HG02981 (cell line): Measurements from ENCODE around the gene SV2B.

Experiments
- ATAC-seq: cut with Tn5 transposase; IDR thresholded peaks from one replicate; pipeline ENCODE4 v1.9.1; 2021; ENCODE audit warnings: mild to moderate bottlenecking, moderate library complexity; ENCODE audit not compliant: unreplicated experiment

The SV2B gene

GRCh38 chr15:91101608-91101920 is 1.5 kb downstream of the SV2B start:
- no peak for ATAC-seq

- no peak for ATAC-seq
Observed at GRCh38 chr15:91102546-91103330, 2.7 kb downstream of the SV2B start.

GRCh38 chr15:91104111-91104510 is 4.1 kb downstream of the SV2B start:
- no peak for ATAC-seq

- no peak for ATAC-seq
Observed at GRCh38 chr15:91108421-91108820, 8.4 kb downstream of the SV2B start.

- no peak for ATAC-seq
Observed at GRCh38 chr15:91109885-91110284, 9.8 kb downstream of the SV2B start.

- ATAC-seq: no peak
Observed at GRCh38 chr15:91110407-91110806, 10.3 kb downstream of the SV2B start.

- ATAC-seq: no peak
Observed at GRCh38 chr15:91113030-91113429, 13.0 kb downstream of the SV2B start.

- ATAC-seq: no peak
Observed at GRCh38 chr15:91114301-91114700, 14.2 kb downstream of the SV2B start.

- ATAC-seq: peak; percentile 89
Observed at GRCh38 chr15:91116113-91117067, 16.3 kb downstream of the SV2B start.

GRCh38 chr15:91117375-91117774 is 17.3 kb downstream of the SV2B start:
- no peak for ATAC-seq

GRCh38 chr15:91118817-91119590 is 18.9 kb downstream of the SV2B start:
- ATAC-seq: no peak

GRCh38 chr15:91122296-91122695 is 22.2 kb downstream of the SV2B start:
- no peak for ATAC-seq

- no peak for ATAC-seq
Observed at GRCh38 chr15:91124132-91124531, 24.1 kb downstream of the SV2B start.

- no peak for ATAC-seq
Observed at GRCh38 chr15:91125162-91125561, 25.1 kb downstream of the SV2B start.

GRCh38 chr15:91126080-91126479 is 26.0 kb downstream of the SV2B start:
- no peak for ATAC-seq

GRCh38 chr15:91127236-91127955 is 27.3 kb downstream of the SV2B start:
- ATAC-seq: no peak

GRCh38 chr15:91128016-91128415 is 28.0 kb downstream of the SV2B start:
- ATAC-seq: no peak

GRCh38 chr15:91129436-91129835 is 29.4 kb downstream of the SV2B start:
- no peak for ATAC-seq

- no peak for ATAC-seq
Observed at GRCh38 chr15:91132079-91132478, 32.0 kb downstream of the SV2B start.

- no peak for ATAC-seq
Observed at GRCh38 chr15:91133511-91133910, 33.5 kb downstream of the SV2B start.
